ENCODE data around the gene DPP6.
"Not testable (repeated sequence)": the region's sequence is repeated elsewhere in the genome, so short reads cannot be mapped to it uniquely, and the experiment has no call there.

DPP6 gene

GRCh38 chr7:154631162-154631561, 579.0 kb downstream of the DPP6 start:
- DNase-seq: no peak

DNA sequence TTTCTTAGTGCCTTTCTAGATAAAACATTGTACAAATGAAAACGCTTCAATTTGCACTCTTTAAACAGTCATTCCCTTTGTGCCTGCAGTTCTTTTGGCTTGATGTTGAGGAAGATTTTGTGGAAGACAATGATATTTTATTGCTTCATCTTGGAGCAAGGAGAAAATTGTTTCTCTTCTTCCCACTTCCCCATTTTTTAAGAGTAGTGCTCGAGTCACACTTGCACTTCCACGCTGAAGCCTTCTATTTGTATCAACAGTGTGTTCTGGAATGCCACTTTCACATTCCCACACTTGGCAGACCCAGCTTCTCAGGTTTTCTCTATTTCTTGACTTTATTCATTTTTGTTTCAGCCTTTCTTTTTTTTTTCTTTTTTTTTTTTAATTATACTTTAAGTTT, 581.4 kb downstream of the DPP6 start:
- no peak for DNase-seq

DNA sequence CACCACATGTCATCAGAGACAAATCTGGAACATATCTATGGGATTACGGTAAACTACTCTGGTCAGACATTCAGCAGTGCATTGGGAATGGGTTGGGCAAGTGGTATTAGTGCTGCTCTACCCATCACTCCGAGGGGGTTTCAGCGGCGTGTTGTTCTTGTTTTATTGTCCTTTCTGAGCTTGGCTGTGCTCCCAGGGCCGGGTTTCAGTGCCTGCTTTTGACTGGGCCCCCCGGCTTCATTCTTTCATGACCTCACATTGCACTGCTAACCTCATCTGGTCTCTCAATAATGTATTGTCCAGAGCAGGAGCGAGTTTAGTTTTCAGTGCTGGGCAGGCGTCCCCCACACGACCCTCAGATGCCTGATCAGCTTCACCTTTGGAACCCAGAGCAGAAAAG, 586.1 kb downstream of the DPP6 start:
- no peak for DNase-seq

- no peak for DNase-seq
Observed at GRCh38 chr7:154640266-154640865, 588.2 kb downstream of the DPP6 start.

GRCh38 chr7:154640917-154641316, 588.7 kb downstream of the DPP6 start:
- DNase-seq: no peak

DNA sequence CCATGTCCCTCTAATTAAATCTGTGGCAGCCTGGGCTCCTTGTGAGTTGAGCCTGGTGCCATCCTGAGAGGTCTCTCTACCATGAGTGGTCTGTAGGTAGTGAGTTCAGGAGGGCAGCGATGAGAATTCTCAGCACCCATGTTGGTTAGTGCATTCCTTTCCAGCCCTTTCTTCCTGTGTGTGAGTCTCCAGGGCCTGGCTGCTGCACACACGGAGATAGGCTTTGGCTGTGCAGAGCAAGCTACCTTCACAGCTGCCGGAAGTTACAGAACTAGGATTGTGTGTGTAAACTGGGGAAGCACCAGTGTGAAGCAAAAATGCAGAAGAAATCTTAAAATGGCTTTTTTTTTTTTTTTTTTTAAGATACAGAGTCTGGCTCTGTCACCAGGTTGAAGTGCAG, 592.2 kb downstream of the DPP6 start:
- DNase-seq: no peak

GRCh38 chr7:154646126-154647013, 594.2 kb downstream of the DPP6 start:
- DNase-seq: no peak

DNA sequence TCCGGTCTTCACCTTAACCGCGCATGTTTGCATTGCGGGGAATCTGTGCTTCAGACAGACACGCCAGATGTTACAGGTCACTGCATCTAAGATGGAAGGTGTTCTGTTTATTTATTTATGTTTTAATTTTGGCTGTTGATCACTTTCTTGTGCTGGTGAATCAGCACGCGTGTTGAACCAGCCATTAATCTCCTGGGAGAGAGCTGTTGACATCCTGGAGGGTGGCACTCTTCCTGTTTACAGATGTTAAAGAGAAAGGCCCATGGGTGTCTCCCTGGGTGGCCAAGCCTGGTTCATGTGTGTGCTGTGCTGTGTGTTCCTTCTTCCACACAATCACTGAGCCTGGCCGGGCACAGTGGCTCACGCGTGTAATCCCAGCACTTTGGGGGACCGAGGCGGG, 595.4 kb downstream of the DPP6 start:
- DNase-seq: no peak

- DNase-seq: no peak
Observed at GRCh38 chr7:154649015-154649414, 596.8 kb downstream of the DPP6 start.

DNA sequence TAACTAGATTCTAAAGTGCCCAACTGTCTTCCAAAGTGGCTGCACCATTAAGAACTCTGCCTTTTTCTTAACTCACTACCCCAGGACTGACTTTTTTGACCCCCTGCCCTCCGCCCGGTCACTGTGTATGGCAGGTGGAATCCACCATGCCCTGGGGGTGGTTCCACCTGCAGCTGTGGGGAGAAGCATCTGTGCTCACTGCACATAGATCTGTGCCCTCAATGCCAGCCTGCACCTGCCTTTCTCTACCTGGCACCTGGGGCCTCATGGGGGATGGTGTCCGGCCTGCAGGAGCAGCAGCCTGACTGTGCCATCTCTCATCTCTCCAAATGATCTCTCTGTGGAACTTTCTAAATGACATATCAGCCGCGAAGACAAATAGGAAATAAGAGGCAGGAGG, 597.2 kb downstream of the DPP6 start:
- DNase-seq: no peak

DNA sequence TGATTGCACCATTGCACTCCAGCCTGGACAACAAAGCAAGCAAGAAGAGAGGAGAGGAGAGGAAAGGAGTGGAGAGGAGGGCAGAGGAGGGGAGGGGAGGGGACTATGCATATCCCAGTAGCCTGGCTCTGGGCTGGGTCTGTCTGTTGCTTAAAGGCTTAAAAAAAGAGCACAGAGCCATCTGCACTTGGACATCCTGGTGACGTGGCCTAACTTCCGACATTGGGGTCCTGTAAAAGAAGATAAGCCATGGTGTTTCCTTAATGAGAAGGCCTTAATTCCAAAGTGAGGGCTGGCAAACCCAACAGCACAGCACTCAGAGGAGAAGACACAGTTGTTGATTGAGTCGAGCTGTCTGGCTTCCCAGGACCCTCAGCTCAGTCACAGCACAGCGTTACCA, 598.1 kb downstream of the DPP6 start:
- no peak for DNase-seq

GRCh38 chr7:154651501-154651900, 599.3 kb downstream of the DPP6 start:
- DNase-seq: no peak

GRCh38 chr7:154652564-154652963, 600.4 kb downstream of the DPP6 start:
- no peak for DNase-seq

- no peak for DNase-seq
Observed at GRCh38 chr7:154653281-154653680, 601.1 kb downstream of the DPP6 start.

DNA sequence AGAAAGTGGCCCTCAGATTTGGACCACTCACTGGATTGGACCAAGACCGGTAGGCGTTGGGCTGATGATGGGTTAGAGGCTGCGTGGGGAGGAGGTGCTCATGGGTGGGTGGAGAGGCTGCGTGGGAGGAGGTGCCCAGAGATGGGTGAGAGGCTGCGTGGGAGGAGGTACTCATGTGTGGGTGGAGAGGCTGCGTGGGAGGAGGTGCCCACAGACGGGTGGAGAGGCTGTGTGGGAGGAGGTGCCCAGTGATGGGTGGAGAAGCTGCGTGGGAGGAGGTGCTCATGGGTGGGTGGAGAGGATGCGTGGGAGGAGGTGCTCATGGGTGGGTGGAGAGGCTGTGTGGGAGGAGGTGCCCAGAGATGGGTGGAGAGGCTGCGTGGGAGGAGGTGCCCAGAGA, 604.4 kb downstream of the DPP6 start:
- DNase-seq: no peak

GRCh38 chr7:154666768-154667167, 614.6 kb downstream of the DPP6 start:
- no peak for DNase-seq

- DNase-seq: no peak
Observed at GRCh38 chr7:154672659-154673415, 620.6 kb downstream of the DPP6 start.

GRCh38 chr7:154674191-154674590, 622.0 kb downstream of the DPP6 start:
- no peak for DNase-seq

DNA sequence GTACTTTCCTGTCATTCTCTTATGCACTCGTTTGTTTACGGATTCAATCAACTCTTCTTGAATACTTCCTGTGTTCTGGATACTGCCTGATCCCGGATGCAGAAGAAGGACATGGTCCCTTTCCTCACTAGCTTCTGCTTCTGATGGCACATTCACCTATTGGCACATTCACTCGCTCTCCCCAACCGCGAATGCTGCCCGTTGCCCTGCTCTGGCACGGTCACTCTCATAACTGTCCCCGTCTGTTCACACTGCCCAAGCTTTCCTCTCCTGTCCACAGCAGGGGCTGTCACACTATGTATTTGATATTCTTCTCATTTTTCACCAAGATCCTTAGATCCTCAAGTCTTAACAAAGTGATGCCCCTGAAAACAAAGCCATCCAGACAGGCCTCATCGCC, 623.4 kb downstream of the DPP6 start:
- DNase-seq: no peak

DNA sequence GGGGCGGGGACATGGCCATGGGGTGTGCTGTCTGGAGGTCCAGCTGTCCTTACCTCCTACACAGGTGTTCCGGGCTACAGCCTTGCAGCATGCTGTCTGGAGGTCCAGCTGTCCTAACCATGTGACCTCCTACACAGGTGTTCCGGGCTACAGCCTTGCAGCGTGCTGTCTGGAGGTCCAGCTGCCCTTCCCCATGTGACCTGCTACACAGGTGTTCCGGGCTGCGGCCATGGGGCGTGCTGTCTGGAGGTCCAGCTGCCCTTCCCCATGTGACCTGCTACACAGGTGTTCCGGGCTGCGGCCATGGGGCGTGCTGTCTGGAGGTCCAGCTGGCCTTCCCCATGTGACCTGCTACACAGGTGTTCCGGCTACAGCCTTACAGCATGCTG, 623.8 kb downstream of the DPP6 start:
- DNase-seq: not testable (repeated sequence)

- DNase-seq: no peak
Observed at GRCh38 chr7:154676422-154677073, 624.4 kb downstream of the DPP6 start.

GRCh38 chr7:154677454-154677853, 625.3 kb downstream of the DPP6 start:
- no peak for DNase-seq

GRCh38 chr7:154678001-154678550, 625.9 kb downstream of the DPP6 start:
- not testable (repeated sequence) for DNase-seq
